HEK293T (cell line): ENCODE data around the gene DNMT1.
"Not testable (repeated sequence)": the region's sequence is repeated elsewhere in the genome, so short reads cannot be mapped to it uniquely, and the experiment has no call there.

ENCODE experiments used
- CTCF ChIA-PET: fragments of 350-600 bp; formaldehyde crosslinking; extraction: SDS; loops from one replicate; lab custom pipeline; 2021; ENCODE audit warnings: antibody characterized with exemption, inconsistent platforms; lab: Yijun Ruan, JAX
- POLR2A ChIA-PET: fragments of 350-600 bp; formaldehyde crosslinking; extraction: SDS; loops from one replicate; lab custom pipeline; 2020; ENCODE audit warnings: antibody characterized with exemption, inconsistent platforms; lab: Yijun Ruan, JAX
- DNase-seq: peaks from one replicate; pipeline ENCODE4 v3.0.0; 2012; ENCODE audit warnings: mixed read lengths; ENCODE audit errors: extremely low spot score
- ARNT ChIP-seq: fragments of 450-650 bp; IDR thresholded peaks from 2 replicates; pipeline ENCODE4 v1.6.1; 2017; ENCODE audit warnings: mild to moderate bottlenecking
- BHLHE40 ChIP-seq: fragments of 450-650 bp; IDR thresholded peaks from 2 replicates; pipeline ENCODE4 v1.6.1; 2016; ENCODE audit warnings: mild to moderate bottlenecking, moderate library complexity, borderline replicate concordance
- CTBP1 ChIP-seq: fragments of 450-650 bp; IDR thresholded peaks from 2 replicates; pipeline ENCODE4 v1.6.1; 2016; ENCODE audit warnings: borderline replicate concordance
- ELF4 ChIP-seq: fragments of 450-650 bp; IDR thresholded peaks from 2 replicates; pipeline ENCODE4 v1.6.1; 2017; ENCODE audit warnings: antibody characterized with exemption
- FOXA1 ChIP-seq: fragments of 450-650 bp; IDR thresholded peaks from 2 replicates; pipeline ENCODE4 v1.6.1; 2016; ENCODE audit warnings: mild to moderate bottlenecking
- FOXK2 ChIP-seq: fragments of 450-650 bp; IDR thresholded peaks from 2 replicates; pipeline ENCODE4 v1.6.1; 2016; ENCODE audit warnings: mild to moderate bottlenecking
- FOXM1 ChIP-seq: fragments of 450-650 bp; IDR thresholded peaks from 2 replicates; pipeline ENCODE4 v1.6.1; 2017; ENCODE audit warnings: mild to moderate bottlenecking, borderline replicate concordance
- HDGF ChIP-seq: fragments of 450-650 bp; IDR thresholded peaks from 2 replicates; pipeline ENCODE4 v1.6.1; 2017; ENCODE audit warnings: antibody characterized with exemption, borderline replicate concordance
- L3MBTL2 ChIP-seq: fragments of 450-650 bp; conservative IDR thresholded peaks from 2 replicates; pipeline ENCODE4 v1.6.1; 2016; ENCODE audit warnings: mild to moderate bottlenecking
- LEF1 ChIP-seq: fragments of 450-650 bp; IDR thresholded peaks from 2 replicates; pipeline ENCODE4 v1.6.1; 2017; ENCODE audit warnings: mild to moderate bottlenecking, borderline replicate concordance
- NFRKB ChIP-seq: fragments of 450-650 bp; IDR thresholded peaks from 2 replicates; pipeline ENCODE4 v1.6.1; 2016; ENCODE audit warnings: mild to moderate bottlenecking, moderate library complexity
- PKNOX1 ChIP-seq: fragments of 450-650 bp; IDR thresholded peaks from 2 replicates; pipeline ENCODE4 v1.6.1; 2016
- SP1 ChIP-seq: fragments of 450-650 bp; IDR thresholded peaks from 2 replicates; pipeline ENCODE4 v1.6.1; 2017
- SUZ12 ChIP-seq: fragments of 450-650 bp; IDR thresholded peaks from 2 replicates; pipeline ENCODE4 v1.6.1; 2016; ENCODE audit warnings: mild to moderate bottlenecking
- TARDBP ChIP-seq: fragments of 450-650 bp; IDR thresholded peaks from 2 replicates; pipeline ENCODE4 v1.6.1; 2016
- ZNF384 ChIP-seq: fragments of 450-650 bp; IDR thresholded peaks from 2 replicates; pipeline ENCODE4 v1.6.1; 2016

Gene DNMT1

DNA sequence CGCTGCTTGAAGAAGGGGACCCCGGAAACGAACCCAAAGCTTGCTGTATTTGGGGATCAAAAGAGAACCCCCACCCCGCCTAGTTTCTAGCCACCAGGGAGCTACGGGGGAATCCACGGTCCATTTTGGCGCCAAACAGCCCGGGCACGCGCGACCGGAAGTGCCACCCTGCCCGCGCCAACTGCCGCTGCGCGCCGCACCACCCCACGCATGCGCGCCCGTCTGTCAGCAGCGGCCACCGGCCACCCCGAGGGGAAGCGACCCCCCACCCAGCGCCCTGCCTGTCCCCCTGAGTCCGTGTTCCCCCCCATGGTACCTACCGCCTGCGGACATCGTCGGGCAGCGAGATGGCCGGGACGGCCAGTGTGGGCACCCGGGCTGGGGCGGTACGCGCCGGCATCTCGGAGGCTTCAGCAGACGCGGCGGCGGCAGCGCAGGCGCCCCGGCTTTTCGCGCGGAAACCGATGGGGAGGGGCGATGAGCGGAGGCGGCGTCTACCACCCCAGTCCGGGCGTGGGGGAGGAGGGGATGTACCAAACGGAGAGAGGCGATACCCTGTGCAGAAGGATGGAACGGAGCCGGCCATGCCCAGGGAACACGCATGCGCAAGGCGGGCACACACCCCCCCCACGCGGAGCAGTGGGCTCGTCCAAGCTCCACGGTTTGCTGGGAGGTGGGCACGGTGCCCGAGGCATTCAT is at the start of gene DNMT1:
Gene DNMT1, minus strand, starts transcription at position 454 of the 699 bp plus-strand sequence. Its CDS starts 54 bp downstream, at position 400.
- POLR2A ChIA-PET: interaction anchor here (0.7 to 1.8 kb wide), 30 partner anchors 8 to 262 kb away, joined by 3 to 27 read pairs (median 4); partner anchors contain the start of genes ICAM5, PPAN, S1PR2 and TYK2
- TF ChIP-seq PKNOX1 (no peak), ELF4 (peak; percentile 75), ARNT (no peak), LEF1 (0 out of 2 replicates have a peak, but pooled peaks have one; percentile 57), BHLHE40 (peak; percentile 78), FOXM1 (peak; percentile 49; the same call in 1 of the 2 replicates), CTBP1 (peak; percentile 64), TARDBP (0 out of 2 replicates have a peak, but pooled peaks have one; percentile 29), L3MBTL2 (peak; percentile 70), FOXK2 (no peak), ZNF384 (no peak)
- DNase-seq: peak; percentile 100
- CTCF ChIA-PET: interaction anchor here (0.8 kb wide), 1 partner anchor 55 kb away, joined by 3 read pairs; no protein-coding TSS in a partner anchor

GRCh38 chr19:10243606-10244005 is 48.9 kb upstream of the DNMT1 start:
- ChIA-PET CTCF (no interaction called here), POLR2A (no interaction called here)
- no peak for TF ChIP-seq PKNOX1
- no peak for TF ChIP-seq HDGF
- no peak for TF ChIP-seq ZNF384
- no peak for TF ChIP-seq ELF4
- TF ChIP-seq CTBP1: no peak
- TF ChIP-seq L3MBTL2: no peak
- no peak for TF ChIP-seq NFRKB
- no peak for TF ChIP-seq TARDBP
- TF ChIP-seq BHLHE40: no peak
- no peak for TF ChIP-seq ARNT
- no peak for TF ChIP-seq LEF1
- no peak for TF ChIP-seq FOXA1
- DNase-seq: no peak

GRCh38 chr19:10241826-10242449 is 47.2 kb upstream of the DNMT1 start:
- DNase-seq, CTCF ChIA-PET: not testable (repeated sequence)
- POLR2A ChIA-PET: interaction anchor here (1.5 kb wide), 1 partner anchor 11 kb away, joined by 5 read pairs; the partner anchor contains the start of gene S1PR2

- POLR2A ChIA-PET: no interaction called here
These were observed 43.5 kb upstream of the DNMT1 start for GRCh38 chr19:10238172-10238783.

DNA sequence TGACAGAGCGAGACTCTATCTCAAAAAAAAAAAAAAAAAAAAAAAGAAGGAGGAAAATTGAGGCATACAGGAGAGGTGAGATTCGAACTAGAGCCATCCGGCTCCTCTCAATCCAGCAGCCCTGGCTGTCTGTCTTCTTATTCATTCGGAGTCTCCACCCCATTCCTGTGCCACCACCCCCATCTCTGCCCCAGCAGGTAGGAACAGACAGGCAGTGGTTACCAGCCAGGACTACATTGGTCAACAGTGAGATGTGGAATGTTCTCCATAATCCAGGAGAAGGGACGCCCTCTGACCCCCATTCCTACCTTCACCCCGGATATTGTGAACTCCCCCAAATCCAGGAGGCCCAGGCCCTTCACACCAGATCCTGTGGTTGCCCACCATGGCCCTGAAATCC is 42.9 kb upstream of the DNMT1 start:
- ChIA-PET CTCF (no interaction called here), POLR2A (no interaction called here)
- no peak for DNase-seq
- TF ChIP-seq TARDBP (no peak), L3MBTL2 (no peak), NFRKB (no peak), PKNOX1 (no peak), SP1 (no peak), CTBP1 (no peak)

More at GRCh38 chr19:10238172-10238783, 43.5 kb upstream of the DNMT1 start:
- DNase-seq: no peak
- CTCF ChIA-PET: interaction anchor here (1.7 kb wide), 1 partner anchor 10 kb away, joined by 6 read pairs; no protein-coding TSS in a partner anchor
- no peak for TF ChIP-seq L3MBTL2
- TF ChIP-seq ARNT: no peak
- no peak for TF ChIP-seq PKNOX1
- no peak for TF ChIP-seq NFRKB
- no peak for TF ChIP-seq FOXM1
- TF ChIP-seq CTBP1: no peak
- no peak for TF ChIP-seq HDGF
- no peak for TF ChIP-seq SUZ12
- no peak for TF ChIP-seq FOXA1

DNA sequence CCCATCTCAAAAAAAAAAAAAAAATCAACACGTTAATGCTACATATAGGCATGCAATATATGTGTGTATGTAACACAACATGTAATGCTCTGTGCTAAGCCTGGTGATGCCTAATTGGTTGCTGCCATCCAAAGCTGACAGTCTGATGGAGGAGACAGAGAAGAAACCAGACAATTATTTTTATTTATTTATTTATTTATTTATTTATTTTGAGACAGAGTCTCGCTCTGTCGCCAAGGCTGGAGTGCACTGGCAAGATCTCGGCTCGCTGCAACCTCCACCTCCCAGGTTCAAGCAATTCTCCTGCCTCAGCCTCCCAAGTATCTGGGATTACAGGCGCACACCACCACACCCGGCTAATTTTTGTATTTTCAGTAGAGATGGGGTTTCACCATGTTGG is 40.7 kb upstream of the DNMT1 start:
- DNase-seq: not testable (repeated sequence)
- POLR2A ChIA-PET: interaction anchor here (1.1 kb wide), 1 partner anchor 41 kb away, joined by 3 read pairs; the partner anchor contains the start of gene DNMT1
- CTCF ChIA-PET: interaction anchor here (0.7 kb wide), 1 partner anchor 15 kb away, joined by 3 read pairs; no protein-coding TSS in a partner anchor
